OCI-LY3 (cell line): ENCODE results near the gene RTCA.

Experiments used
- CTCF ChIP-seq: fragments of 200-600, 300-600 bp; sonication (generic); IDR thresholded peaks from 2 replicates; pipeline ENCODE4 v1.5.1; 2014; ENCODE audit warnings: antibody characterized with exemption, low read length, low read depth
- EZH2phosphoT487 ChIP-seq: fragments of 200-600 bp; shearing (Covaris generic); IDR thresholded peaks from 2 replicates; pipeline ENCODE4 v1.6.1; 2018; ENCODE audit warnings: antibody characterized with exemption, mixed run types, low read depth

GRCh38 chr1:100316622-100317021 is 50.6 kb downstream of the RTCA start:
- TF ChIP-seq CTCF (no peak), EZH2phosphoT487 (no peak)
